Spleen (tissue), 7 donors: Measurements from ENCODE around the gene ACOD1.

Experiments used
- POLR2A ChIP-seq, 3 donors: fragments of 450-650 bp; IDR thresholded peaks; one replicate each; pipeline ENCODE4 v1.5.1; 2017; ENCODE audit warnings: antibody characterized with exemption in 3 of 3, mild to moderate bottlenecking in 1 of 3
- POLR2AphosphoS5 ChIP-seq, 3 donors: sonication (generic); formaldehyde crosslinking; IDR thresholded peaks; one replicate each; pipeline ENCODE4 v1.5.1; 2017; ENCODE audit warnings: antibody characterized with exemption in 3 of 3
- TF ChIP-seq, protein P1 (sequence below), 11 experiments: fragments of 200-600 bp in 7 of 11; fragments of 450-650 bp in 4 of 11; sonication (generic) in 4 of 11; IDR thresholded peaks in 8 of 11; conservative IDR thresholded peaks in 3 of 11; 1 replicate in 7 of 11; 2 replicates in 4 of 11; pipeline versions ENCODE4 v1.4.0 to v1.8.0; 2016 to 2021; ENCODE audit warnings: antibody characterized with exemption in 11 of 11, inconsistent platforms in 4 of 11, mild to moderate bottlenecking in 1 of 11
- donor health status: DM: no; HTN: no; CAD: no; lungs with moderate emphysema.
- donor health status: DM: no; HTN: no; CAD: no.
- donor health status: DM: no; HTN: no; CAD: no.

GRCh38 chr13:77001963-77002587 is 53.8 kb downstream of the ACOD1 start:
- TF ChIP-seq, protein P1, sequence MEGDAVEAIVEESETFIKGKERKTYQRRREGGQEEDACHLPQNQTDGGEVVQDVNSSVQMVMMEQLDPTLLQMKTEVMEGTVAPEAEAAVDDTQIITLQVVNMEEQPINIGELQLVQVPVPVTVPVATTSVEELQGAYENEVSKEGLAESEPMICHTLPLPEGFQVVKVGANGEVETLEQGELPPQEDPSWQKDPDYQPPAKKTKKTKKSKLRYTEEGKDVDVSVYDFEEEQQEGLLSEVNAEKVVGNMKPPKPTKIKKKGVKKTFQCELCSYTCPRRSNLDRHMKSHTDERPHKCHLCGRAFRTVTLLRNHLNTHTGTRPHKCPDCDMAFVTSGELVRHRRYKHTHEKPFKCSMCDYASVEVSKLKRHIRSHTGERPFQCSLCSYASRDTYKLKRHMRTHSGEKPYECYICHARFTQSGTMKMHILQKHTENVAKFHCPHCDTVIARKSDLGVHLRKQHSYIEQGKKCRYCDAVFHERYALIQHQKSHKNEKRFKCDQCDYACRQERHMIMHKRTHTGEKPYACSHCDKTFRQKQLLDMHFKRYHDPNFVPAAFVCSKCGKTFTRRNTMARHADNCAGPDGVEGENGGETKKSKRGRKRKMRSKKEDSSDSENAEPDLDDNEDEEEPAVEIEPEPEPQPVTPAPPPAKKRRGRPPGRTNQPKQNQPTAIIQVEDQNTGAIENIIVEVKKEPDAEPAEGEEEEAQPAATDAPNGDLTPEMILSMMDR (IDR thresholded peaks at IDR 0.05 in 8 of 11, conservative IDR thresholded peaks at IDR 0.05 in 3 of 11): no peak
- TF ChIP-seq POLR2A (IDR thresholded peaks at IDR 0.05): no peak
- TF ChIP-seq POLR2AphosphoS5 (IDR thresholded peaks at IDR 0.05): no peak
